Rectal smooth muscle tissue (tissue), 1 donor: ENCODE measurements around the gene TRIM62.
"Not testable (repeated sequence)": the region's sequence is repeated elsewhere in the genome, so short reads cannot be mapped to it uniquely, and the experiment has no call there.

ENCODE experiments used
- H3K27ac ChIP-seq: one replicate; pipeline ENCODE4 v1.7.0; 2013; ENCODE audit warnings: low read depth, low read length, inconsistent platforms
- H3K27me3 ChIP-seq: one replicate; pipeline ENCODE4 v1.7.0; 2013; ENCODE audit warnings: low read length; ENCODE audit not compliant: control insufficient read depth, insufficient read depth
- H3K36me3 ChIP-seq: one replicate; pipeline ENCODE4 v1.7.0; 2013; ENCODE audit warnings: low read length; ENCODE audit not compliant: control insufficient read depth, insufficient read depth
- H3K4me1 ChIP-seq: one replicate; pipeline ENCODE4 v1.7.0; 2013; ENCODE audit warnings: low read length; ENCODE audit not compliant: control insufficient read depth, insufficient read depth
- H3K4me3 ChIP-seq: one replicate; pipeline ENCODE4 v1.7.0; 2013; ENCODE audit warnings: low read length
- H3K9ac ChIP-seq: one replicate; pipeline ENCODE4 v1.7.0; 2013; ENCODE audit warnings: low read length

Gene TRIM62

GRCh38 chr1:33136041-33136440 lies 45.8 kb downstream of the TRIM62 start:
- H3K27ac ChIP-seq, H3K36me3 ChIP-seq, H3K27me3 ChIP-seq, H3K4me1 ChIP-seq, H3K4me3 ChIP-seq, H3K9ac ChIP-seq: not testable (repeated sequence)

GRCh38 chr1:33133478-33134105 lies 48.3 kb downstream of the TRIM62 start:
- Histone ChIP-seq H3K4me3 (no peak overlapping the region), H3K27me3 (no peaks in the 10 kb centered on the region), H3K4me1 (no peaks in the 10 kb centered on the region), H3K9ac (no peak overlapping the region), H3K27ac (no peak overlapping the region), H3K36me3 (no peaks in the 10 kb centered on the region)

DNA sequence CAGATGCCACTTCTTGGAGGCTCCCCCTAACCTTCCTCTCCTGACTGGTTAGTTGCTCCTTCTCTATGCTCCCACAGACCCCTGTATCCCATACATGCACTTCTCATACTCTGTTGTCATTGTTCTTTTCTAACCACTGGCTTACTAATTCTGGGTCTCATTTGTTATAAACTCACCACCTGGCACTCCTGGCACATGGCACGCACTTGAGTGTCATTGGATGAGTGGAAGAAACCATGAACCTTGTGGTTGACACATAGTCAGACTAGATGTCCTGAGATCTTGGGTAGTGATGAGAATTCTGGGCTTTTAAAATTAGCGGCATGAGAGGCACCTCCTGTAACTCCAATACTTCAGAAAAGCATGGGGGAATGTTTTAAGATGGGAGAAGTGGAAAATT lies 49.3 kb downstream of the TRIM62 start:
- Histone ChIP-seq H3K36me3 (no peaks in the 10 kb centered on the region), H3K9ac (no peak overlapping the region), H3K27me3 (no peaks in the 10 kb centered on the region), H3K27ac (no peak overlapping the region), H3K4me1 (peaks cover 3% of the 10 kb centered on the region), H3K4me3 (no peak overlapping the region)

DNA sequence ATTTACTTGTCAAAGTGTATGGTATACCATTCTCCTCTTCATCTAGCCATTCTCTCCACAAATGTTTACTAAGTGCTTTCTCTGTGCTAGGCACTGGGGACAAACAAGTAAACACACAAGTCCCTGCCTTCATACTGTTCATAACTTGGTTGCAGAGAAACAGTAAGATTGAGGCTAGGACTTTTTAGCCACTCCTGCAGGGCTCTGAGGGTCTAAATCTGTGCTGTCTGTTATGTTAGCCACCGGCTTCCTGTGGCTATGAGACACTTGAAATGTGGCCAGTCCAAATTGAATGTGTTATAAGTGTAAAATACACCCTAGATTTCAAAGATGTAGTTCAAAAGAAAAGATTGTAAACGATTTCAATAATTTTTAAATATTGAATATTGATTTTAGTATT lies 50.7 kb downstream of the TRIM62 start:
- Histone ChIP-seq H3K4me1 (peaks cover 9% of the 10 kb centered on the region), H3K4me3 (no peak overlapping the region), H3K9ac (no peak overlapping the region), H3K36me3 (no peaks in the 10 kb centered on the region), H3K27me3 (no peaks in the 10 kb centered on the region), H3K27ac (no peak overlapping the region)

DNA sequence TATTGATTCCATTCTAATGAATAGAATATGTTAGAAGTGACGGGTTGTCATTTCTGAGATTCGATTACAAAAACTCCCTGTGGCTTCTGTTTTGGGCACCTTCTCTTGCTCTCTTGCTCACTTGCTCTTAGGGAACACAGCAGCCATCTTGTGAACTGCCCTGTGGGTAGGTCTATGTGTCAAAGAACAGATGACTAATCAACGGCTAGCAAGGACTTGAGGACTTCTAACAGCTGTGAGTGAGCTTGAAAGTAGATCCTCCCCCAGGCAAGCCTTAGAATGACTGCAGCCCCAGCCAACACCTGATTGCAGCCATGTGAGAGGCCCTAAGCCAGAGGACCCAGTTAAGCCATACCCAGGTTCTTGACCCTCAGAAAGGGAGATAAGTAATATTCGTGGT lies 51.5 kb downstream of the TRIM62 start:
- Histone ChIP-seq H3K27me3 (no peaks in the 10 kb centered on the region), H3K36me3 (no peaks in the 10 kb centered on the region), H3K27ac (no peak overlapping the region), H3K4me3 (no peak overlapping the region), H3K9ac (no peak overlapping the region), H3K4me1 (peaks cover 9% of the 10 kb centered on the region)

- Histone ChIP-seq H3K4me1 (peaks cover 9% of the 10 kb centered on the region), H3K9ac (no peak overlapping the region), H3K36me3 (no peaks in the 10 kb centered on the region), H3K4me3 (no peak overlapping the region), H3K27ac (no peak overlapping the region), H3K27me3 (no peaks in the 10 kb centered on the region)
Observed at GRCh38 chr1:33128781-33129180, 53.1 kb downstream of the TRIM62 start.

GRCh38 chr1:33127001-33127823 lies 54.6 kb downstream of the TRIM62 start:
- peak overlapping the region; percentile 99 for H3K4me3 ChIP-seq
- peaks cover 9% of the 10 kb centered on the region for H3K4me1 ChIP-seq
- H3K27ac ChIP-seq, result peak overlapping the region; percentile 87
- no peaks in the 10 kb centered on the region for H3K36me3 ChIP-seq
- H3K27me3 ChIP-seq, result no peaks in the 10 kb centered on the region
- H3K9ac ChIP-seq, result peak overlapping the region; percentile 98

GRCh38 chr1:33126411-33127000 lies 55.3 kb downstream of the TRIM62 start:
- no peaks in the 10 kb centered on the region for H3K27me3 ChIP-seq
- no peaks in the 10 kb centered on the region for H3K36me3 ChIP-seq
- H3K27ac ChIP-seq, result peak overlapping the region; percentile 87
- peak overlapping the region; percentile 99 for H3K4me3 ChIP-seq
- peak overlapping the region; percentile 98 for H3K9ac ChIP-seq
- peaks cover 9% of the 10 kb centered on the region for H3K4me1 ChIP-seq

DNA sequence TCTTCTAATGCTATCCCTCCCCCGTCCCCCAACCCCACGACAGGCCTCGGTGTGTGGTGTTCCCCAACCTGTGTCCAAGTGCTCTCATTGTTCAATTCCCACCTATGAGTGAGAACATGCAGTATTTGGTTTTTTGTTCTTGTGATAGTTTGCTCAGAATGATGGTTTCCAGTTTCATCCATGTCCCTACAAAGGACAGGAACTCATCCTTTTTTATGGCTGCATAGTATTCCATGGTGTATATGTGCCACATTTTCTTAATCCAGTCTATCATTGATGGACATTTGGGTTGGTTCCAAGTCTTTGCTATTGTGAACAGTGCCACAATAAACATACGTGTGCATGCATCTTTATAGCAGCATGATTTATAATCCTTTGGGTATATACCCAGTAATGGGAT lies 57.2 kb downstream of the TRIM62 start:
- H3K27me3 ChIP-seq, H3K4me3 ChIP-seq, H3K4me1 ChIP-seq, H3K36me3 ChIP-seq, H3K27ac ChIP-seq, H3K9ac ChIP-seq: not testable (repeated sequence)

DNA sequence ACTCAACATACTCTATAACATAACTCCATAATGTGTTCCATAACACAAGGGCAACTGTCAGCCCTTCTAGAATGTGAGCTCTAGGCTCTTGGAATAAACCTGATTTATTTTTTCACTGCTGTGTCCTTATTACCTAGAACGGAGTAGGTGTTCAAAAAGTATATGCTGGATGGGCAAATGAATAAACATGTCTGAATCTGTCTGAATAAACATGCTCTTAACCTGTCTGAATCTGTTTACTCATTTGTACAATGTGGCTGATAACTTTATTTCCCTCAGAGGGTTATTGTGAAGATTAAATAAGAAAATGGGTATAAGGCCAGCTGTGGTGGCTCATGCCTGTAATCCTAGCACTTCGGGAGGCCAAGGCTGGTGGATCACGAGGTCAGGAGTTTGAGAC lies 58.6 kb downstream of the TRIM62 start:
- Histone ChIP-seq H3K36me3 (no peaks in the 10 kb centered on the region), H3K27ac (no peak overlapping the region), H3K4me1 (peaks cover 9% of the 10 kb centered on the region)

DNA sequence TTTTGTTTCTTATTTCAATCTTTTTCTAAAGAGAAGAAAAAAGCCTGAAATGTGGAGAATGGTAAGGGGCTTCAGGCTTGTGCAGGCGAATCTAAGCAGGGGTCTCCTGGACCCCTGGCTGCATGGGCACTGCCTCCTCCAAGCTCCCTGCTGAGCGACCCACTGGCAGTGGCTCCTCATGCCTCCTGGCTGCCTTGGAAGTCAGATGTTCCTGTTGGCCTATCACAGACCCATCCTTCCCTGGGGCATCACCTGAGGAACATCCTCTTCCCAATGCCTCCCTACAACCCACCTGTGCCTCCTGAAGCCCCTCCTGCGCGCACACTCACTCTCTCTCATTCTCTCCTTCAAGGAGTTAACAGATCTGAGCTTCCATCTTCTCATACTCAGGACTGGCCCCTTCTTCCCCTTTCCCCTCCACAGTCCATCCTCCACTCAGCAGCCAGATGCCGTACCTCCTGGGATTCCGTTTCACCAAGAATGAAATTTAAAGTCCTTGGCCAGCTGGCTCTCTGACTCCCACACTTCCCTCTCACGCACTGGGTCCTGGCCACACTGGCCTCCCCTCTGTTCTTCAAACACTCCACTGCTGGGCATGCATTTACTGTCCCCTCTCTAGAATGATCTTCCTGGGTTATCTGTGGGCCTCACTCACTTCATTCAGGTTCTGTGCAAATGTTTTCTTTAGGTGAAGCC lies 59.2 kb downstream of the TRIM62 start:
- no peak overlapping the region for H3K27ac ChIP-seq
- H3K4me3 ChIP-seq, result no peak overlapping the region

More for the DNA sequence above, 58.6 kb downstream of the TRIM62 start:
- no peak overlapping the region for H3K9ac ChIP-seq
- no peak overlapping the region for H3K4me3 ChIP-seq
- no peaks in the 10 kb centered on the region for H3K27me3 ChIP-seq

GRCh38 chr1:33121728-33122127 lies 60.1 kb downstream of the TRIM62 start:
- no peaks in the 10 kb centered on the region for H3K36me3 ChIP-seq
- no peak overlapping the region for H3K9ac ChIP-seq
- H3K4me3 ChIP-seq, result no peak overlapping the region
- no peak overlapping the region for H3K27ac ChIP-seq
- peaks cover 6% of the 10 kb centered on the region for H3K4me1 ChIP-seq
- no peaks in the 10 kb centered on the region for H3K27me3 ChIP-seq

More for the DNA sequence above, 59.2 kb downstream of the TRIM62 start:
- Histone ChIP-seq H3K27me3 (no peaks in the 10 kb centered on the region), H3K4me1 (peaks cover 8% of the 10 kb centered on the region), H3K9ac (no peak overlapping the region), H3K36me3 (no peaks in the 10 kb centered on the region)
